ENCODE data around the gene GLIS1.

DNA sequence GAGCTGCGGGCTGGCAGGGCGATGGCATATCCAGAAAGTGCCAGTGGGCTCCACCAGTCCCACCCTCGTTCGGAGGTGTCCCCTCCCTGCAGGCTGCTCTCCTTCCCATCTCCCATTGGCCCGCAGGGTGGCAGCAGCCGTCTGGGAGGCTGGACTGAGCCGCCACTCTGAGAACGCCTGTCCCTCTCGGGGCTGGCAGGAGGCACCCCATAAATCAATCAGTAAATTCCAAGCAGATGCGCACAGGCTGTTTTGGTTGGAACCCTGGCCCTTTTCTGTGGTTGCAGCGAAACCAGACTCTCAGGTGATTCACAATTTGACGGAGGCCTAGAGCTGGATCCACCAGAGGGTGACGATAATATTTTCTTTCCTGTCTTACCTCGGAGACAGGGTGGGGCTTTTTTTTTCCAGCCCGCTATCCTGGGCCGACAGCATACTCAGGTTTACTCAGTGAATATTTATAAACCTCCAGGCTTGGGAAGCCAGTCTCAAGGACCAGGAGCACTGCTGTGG, 99.7 kb downstream of the GLIS1 start:
- TF ChIP-seq, protein P1, sequence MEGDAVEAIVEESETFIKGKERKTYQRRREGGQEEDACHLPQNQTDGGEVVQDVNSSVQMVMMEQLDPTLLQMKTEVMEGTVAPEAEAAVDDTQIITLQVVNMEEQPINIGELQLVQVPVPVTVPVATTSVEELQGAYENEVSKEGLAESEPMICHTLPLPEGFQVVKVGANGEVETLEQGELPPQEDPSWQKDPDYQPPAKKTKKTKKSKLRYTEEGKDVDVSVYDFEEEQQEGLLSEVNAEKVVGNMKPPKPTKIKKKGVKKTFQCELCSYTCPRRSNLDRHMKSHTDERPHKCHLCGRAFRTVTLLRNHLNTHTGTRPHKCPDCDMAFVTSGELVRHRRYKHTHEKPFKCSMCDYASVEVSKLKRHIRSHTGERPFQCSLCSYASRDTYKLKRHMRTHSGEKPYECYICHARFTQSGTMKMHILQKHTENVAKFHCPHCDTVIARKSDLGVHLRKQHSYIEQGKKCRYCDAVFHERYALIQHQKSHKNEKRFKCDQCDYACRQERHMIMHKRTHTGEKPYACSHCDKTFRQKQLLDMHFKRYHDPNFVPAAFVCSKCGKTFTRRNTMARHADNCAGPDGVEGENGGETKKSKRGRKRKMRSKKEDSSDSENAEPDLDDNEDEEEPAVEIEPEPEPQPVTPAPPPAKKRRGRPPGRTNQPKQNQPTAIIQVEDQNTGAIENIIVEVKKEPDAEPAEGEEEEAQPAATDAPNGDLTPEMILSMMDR (IDR thresholded peaks at IDR 0.05; ENCODE audit: borderline replicate concordance, extremely low read depth, low read length, poor library complexity, severe bottlenecking) = no peak
- TF ChIP-seq EZH2 (IDR thresholded peaks at IDR 0.05; ENCODE audit: borderline replicate concordance, low read depth, low read length, severe bottlenecking) = no peak

Data from DND-41 (cell line).